Activated gamma-delta T cell (primary cell): ENCODE results near the gene GSK3A.
A peak's percentile ranks its signal among the peaks of the same experiment; 100 is the strongest.

Experiments used
- DNase-seq: peaks from one replicate; lab custom pipeline; 2025; lab: John Stamatoyannopoulos, UW
- total RNA-seq, 2 donors: gene quantifications; one replicate each; lab custom pipeline; 2026; lab: John Stamatoyannopoulos, UW

Gene GSK3A
- total RNA-seq = 18.2 to 19.3 reads per million in 2 donors

- peak; percentile 90 for DNase-seq
These were observed at the start of gene GSK3A for GRCh38 chr19:42242512-42243409. GSK3A (minus strand) TSS chr19:42242602; CDS start chr19:42242465, 137 bp downstream.

GRCh38 chr19:42291435-42291810 is 49.0 kb upstream of the GSK3A start:
- no peak for DNase-seq

GRCh38 chr19:42290523-42291434 is 48.4 kb upstream of the GSK3A start:
- peak; percentile 39 for DNase-seq

- DNase-seq = no peak
These were observed 47.7 kb upstream of the GSK3A start for GRCh38 chr19:42290136-42290522.

- no peak for DNase-seq
These were observed 47.2 kb upstream of the GSK3A start for GRCh38 chr19:42289556-42290041.

GRCh38 chr19:42288881-42289555 is 46.6 kb upstream of the GSK3A start:
- DNase-seq = no peak

GRCh38 chr19:42288387-42288786 is 46.0 kb upstream of the GSK3A start:
- no peak for DNase-seq

GRCh38 chr19:42287827-42288107 is 45.4 kb upstream of the GSK3A start:
- no peak for DNase-seq

- DNase-seq = no peak
These were observed 44.8 kb upstream of the GSK3A start for GRCh38 chr19:42287017-42287826.

GRCh38 chr19:42286349-42287016 is 44.1 kb upstream of the GSK3A start:
- no peak for DNase-seq

- DNase-seq = no peak
These were observed 43.6 kb upstream of the GSK3A start for GRCh38 chr19:42285988-42286348.

GRCh38 chr19:42285541-42285941 is 43.1 kb upstream of the GSK3A start:
- no peak for DNase-seq

- no peak for DNase-seq
These were observed 42.4 kb upstream of the GSK3A start for GRCh38 chr19:42284591-42285341.

GRCh38 chr19:42284066-42284501 is 41.7 kb upstream of the GSK3A start:
- DNase-seq = peak; percentile 80

GRCh38 chr19:42283188-42284065 is 41.0 kb upstream of the GSK3A start:
- peak; percentile 98 for DNase-seq

- DNase-seq = no peak
These were observed 40.4 kb upstream of the GSK3A start for GRCh38 chr19:42282819-42283187.

- DNase-seq = no peak
These were observed 39.7 kb upstream of the GSK3A start for GRCh38 chr19:42281827-42282762.
